GM21737 (cell line): ENCODE data around the gene ITGAD.
A peak's percentile ranks its signal among the peaks of the same experiment; 100 is the strongest.

Experiments used
- ATAC-seq: cut with Tn5 transposase; IDR thresholded peaks from one replicate; pipeline ENCODE4 v1.9.1; 2021; ENCODE audit warnings: mild to moderate bottlenecking, moderate library complexity; ENCODE audit not compliant: unreplicated experiment

The ITGAD gene

GRCh38 chr16:31458844-31459686 is 65.9 kb downstream of the ITGAD start, which contains the start of gene ARMC5:
ARMC5 (plus strand) TSS chr16:31459501; CDS start chr16:31459525, 24 bp downstream.
- ATAC-seq = peak; percentile 73

- ATAC-seq = peak; percentile 68
Observed at GRCh38 chr16:31459687-31460581, 66.8 kb downstream of the ITGAD start.

- no peak for ATAC-seq
Observed at GRCh38 chr16:31460582-31461002, 67.5 kb downstream of the ITGAD start.

GRCh38 chr16:31461201-31461920 is 68.2 kb downstream of the ITGAD start:
- no peak for ATAC-seq

- ATAC-seq = no peak
Observed at GRCh38 chr16:31461921-31462804, 69.0 kb downstream of the ITGAD start.

- no peak for ATAC-seq
Observed at GRCh38 chr16:31464348-31464769, 71.2 kb downstream of the ITGAD start.

GRCh38 chr16:31464781-31465260 is 71.7 kb downstream of the ITGAD start:
- no peak for ATAC-seq

GRCh38 chr16:31465788-31466370 is 72.7 kb downstream of the ITGAD start:
- no peak for ATAC-seq

- ATAC-seq = no peak
Observed at GRCh38 chr16:31466381-31466841, 73.3 kb downstream of the ITGAD start.

- ATAC-seq = peak; percentile 66
Observed at GRCh38 chr16:31467151-31467773, 74.1 kb downstream of the ITGAD start.

GRCh38 chr16:31467858-31468257 is 74.7 kb downstream of the ITGAD start:
- ATAC-seq = no peak

- no peak for ATAC-seq
Observed at GRCh38 chr16:31470615-31471014, 77.5 kb downstream of the ITGAD start.

GRCh38 chr16:31471241-31471874 is 78.2 kb downstream of the ITGAD start:
- no peak for ATAC-seq

- ATAC-seq = no peak
Observed at GRCh38 chr16:31471875-31472708, 79.0 kb downstream of the ITGAD start, which contains the start of gene TGFB1I1. TGFB1I1 (plus strand) TSS chr16:31472152; CDS start chr16:31472189, 37 bp downstream.

GRCh38 chr16:31472709-31473203 is 79.6 kb downstream of the ITGAD start:
- ATAC-seq = no peak

GRCh38 chr16:31473264-31473984 is 80.3 kb downstream of the ITGAD start:
- no peak for ATAC-seq
